Body of pancreas (tissue), 4 donors: ENCODE results near the gene DERL3. TPM values are rescaled to one million over a fixed set of nuclear protein-coding genes. Genes with fewer than 3 reads are reported as not detected.

Source experiments
- ATAC-seq: fragments of 150-250 bp; one replicate; pipeline ENCODE4 v1.9.1; 2016
- DNase-seq, 4 donors: peaks; one replicate each; pipeline ENCODE4 v3.0.0-alpha.2; 2019
- H3K27ac ChIP-seq, 4 donors: fragments of 200-600 bp; sonication (generic); 1 replicate in 3 of 4; 2 replicates in 1 of 4; pipeline versions ENCODE4 v1.5.1 to v1.6.1; 2016 to 2019; ENCODE audit warnings: mild to moderate bottlenecking in 1 of 4, mixed read lengths in 1 of 4, moderate library complexity in 1 of 4
- H3K27me3 ChIP-seq, 2 donors: fragments of 200-600 bp; sonication (generic); one replicate each; pipeline ENCODE4 v1.6.0; 2016; ENCODE audit warnings: mild to moderate bottlenecking in 1 of 2
- H3K36me3 ChIP-seq, 2 donors: fragments of 200-600 bp; sonication (generic); replicated peaks in 1 of 2; 2 replicates each; pipeline ENCODE4 v1.5.1; 2016; ENCODE audit warnings: low read depth in 2 of 2; ENCODE audit not compliant: insufficient read depth in 1 of 2
- H3K4me1 ChIP-seq: fragments of 200-600 bp; sonication (generic); one replicate; pipeline ENCODE4 v1.6.0; 2016
- H3K4me3 ChIP-seq, 2 donors: fragments of 200-600 bp; sonication (generic); 1 replicate in 1 of 2; 2 replicates in 1 of 2; pipeline ENCODE4 v1.5.1; 2016 to 2019
- H3K9me3 ChIP-seq, 3 donors: fragments of 200-600 bp; sonication (generic); 1 replicate in 2 of 3; 2 replicates in 1 of 3; pipeline ENCODE4 v1.5.1; 2016
- CTCF ChIP-seq, 7 experiments: fragments of 450-650 bp in 4 of 7; fragments of 200-600 bp in 3 of 7; sonication (generic) in 3 of 7; IDR thresholded peaks; one replicate each; pipeline ENCODE4 v1.5.1; 2016 to 2019; ENCODE audit warnings: antibody characterized with exemption in 7 of 7
- POLR2A ChIP-seq, 3 donors: fragments of 450-650 bp; IDR thresholded peaks; one replicate each; pipeline ENCODE4 v1.6.1; 2016; ENCODE audit warnings: antibody characterized with exemption in 3 of 3, mild to moderate bottlenecking in 2 of 3
- WGBS, 2 donors: methylation state at CpG; one replicate each; pipeline ENCODE4 v1.1.5; 2017; 5-methylcytosine and 5-hydroxymethylcytosine counted together
- intact Hi-C: fragments of 100-400 bp; cut with DNase I; formaldehyde crosslinking; loops from one replicate; pipeline ENCODE4 v1.15.1; 2023
- total RNA-seq, 2 donors: library from RNA; depleted of rRNA; stranded (reverse); fragments of >200 nt; gene quantifications; one replicate each; pipeline ENCODE4 v1.1.0, GENCODE V29; 2016

DERL3 gene
- total RNA-seq, 2 donors from 2014 or later = 6.2 to 33.3 TPM

- TF ChIP-seq POLR2A (IDR thresholded peaks at IDR 0.05) = no peak
- 79 to 83% methylated on average over 7 of the region's 7 CpGs for WGBS, 2 donors
- no peaks in the 10 kb centered on the region for H3K27me3 ChIP-seq
- no peaks in the 10 kb centered on the region for H3K9me3 ChIP-seq
- no peak overlapping the region for H3K4me3 ChIP-seq
- peaks cover 4 to 26% of the 10 kb centered on the region in 2 donors for H3K36me3 ChIP-seq
- no peak for DNase-seq
- H3K27ac ChIP-seq = no peak overlapping the region
- peaks cover 10% of the 10 kb centered on the region for H3K4me1 ChIP-seq
- intact Hi-C loops = no loop called here
- no peak for ATAC-seq
These were observed 8.9 kb downstream of the DERL3 start for GRCh38 chr22:23829845-23830372.

- WGBS, 2 donors = 87 to 92% methylated on average over 10 of the region's 10 CpGs
- Histone ChIP-seq H3K27me3 (no peaks in the 10 kb centered on the region), H3K36me3 (peaks cover 4 to 32% of the 10 kb centered on the region in 2 donors), H3K27ac (no peak overlapping the region), H3K4me3 (no peak overlapping the region), H3K9me3 (no peaks in the 10 kb centered on the region), H3K4me1 (peaks cover 3% of the 10 kb centered on the region)
- TF ChIP-seq POLR2A (IDR thresholded peaks at IDR 0.05) (no peak), CTCF (IDR thresholded peaks at IDR 0.05) (no peak)
- DNase-seq = peak in 1 of 4 donors; percentile 31
- ATAC-seq = no peak
- intact Hi-C loops = no loop called here
These were observed 9.8 kb downstream of the DERL3 start for GRCh38 chr22:23828800-23829680.

- Histone ChIP-seq H3K4me1 (no peaks in the 10 kb centered on the region), H3K9me3 (no peaks in the 10 kb centered on the region), H3K27ac (no peak overlapping the region), H3K4me3 (no peak overlapping the region), H3K27me3 (no peaks in the 10 kb centered on the region), H3K36me3 (peaks cover 4 to 40% of the 10 kb centered on the region in 2 donors)
- TF ChIP-seq POLR2A (IDR thresholded peaks at IDR 0.05) (no peak), CTCF (IDR thresholded peaks at IDR 0.05) (no peak)
- DNase-seq (no peak), ATAC-seq (no peak)
- intact Hi-C loops = no loop called here
- WGBS, 2 donors = 87 to 90% methylated on average over 6 to 10 of the region's 11 CpGs
These were observed 11.3 kb downstream of the DERL3 start for GRCh38 chr22:23827351-23827995.

- Histone ChIP-seq H3K4me1 (no peaks in the 10 kb centered on the region), H3K4me3 (no peak overlapping the region), H3K36me3 (peaks cover 4 to 43% of the 10 kb centered on the region in 2 donors), H3K9me3 (no peaks in the 10 kb centered on the region), H3K27ac (no peak overlapping the region), H3K27me3 (no peaks in the 10 kb centered on the region)
- TF ChIP-seq POLR2A (IDR thresholded peaks at IDR 0.05) (no peak), CTCF (IDR thresholded peaks at IDR 0.05) (no peak)
- intact Hi-C loops = no loop called here
- DNase-seq (no peak), ATAC-seq (no peak)
- WGBS, 2 donors = 81 to 92% methylated on average over 5 to 15 of the region's 15 CpGs
These were observed 12.1 kb downstream of the DERL3 start for GRCh38 chr22:23826510-23827350.
